ENCODE results near the gene SDHA.

The SDHA gene

DNA sequence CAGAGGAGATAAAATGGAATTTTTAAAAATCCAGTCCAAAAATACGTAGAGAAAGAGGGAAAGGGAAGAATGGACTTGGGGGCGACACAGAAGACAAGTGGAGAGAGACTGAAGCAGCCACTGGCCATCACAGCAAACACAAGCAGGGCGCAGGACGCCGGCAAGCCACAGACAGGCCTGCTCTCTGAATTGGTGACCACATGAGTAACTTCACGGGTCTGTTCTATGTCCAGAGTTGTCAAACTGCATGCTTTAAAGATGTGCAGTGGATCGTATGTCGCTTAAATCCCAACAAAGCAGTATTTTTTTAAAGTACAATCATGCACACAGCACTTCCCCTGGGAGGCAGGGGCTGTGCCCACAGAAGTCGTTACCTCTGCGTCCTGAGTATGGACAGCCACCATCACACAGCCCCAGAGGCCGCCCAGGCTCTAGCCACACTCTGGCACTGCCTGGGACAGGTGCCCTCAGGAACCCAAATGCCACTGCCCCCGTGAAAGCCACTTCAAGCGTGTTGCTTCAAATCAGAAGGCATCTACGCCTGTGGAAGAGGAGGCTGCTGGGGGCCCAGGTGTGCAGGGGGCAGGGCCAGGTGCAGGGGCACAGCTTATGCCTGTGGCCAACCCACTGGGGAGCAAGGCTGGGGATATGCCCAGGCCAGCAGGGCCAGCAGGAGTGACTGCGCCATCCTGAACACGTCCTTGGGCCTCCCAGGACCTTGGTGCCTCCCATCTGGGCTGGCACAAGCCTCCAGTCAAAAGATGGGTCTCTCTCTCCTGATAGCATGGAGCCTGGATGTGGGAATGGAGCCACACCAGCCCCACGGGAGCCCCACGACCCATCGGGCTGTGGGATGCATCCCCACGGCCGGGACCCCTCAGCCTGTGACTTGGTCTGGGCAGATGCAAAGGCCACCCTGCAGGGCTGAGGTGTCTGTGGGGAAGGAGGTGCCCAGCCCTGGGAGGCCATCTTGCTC, 32.7 kb upstream of the SDHA start:
- H3K9me3 ChIP-seq (ENCODE audit: insufficient read depth, low read length): no peaks in the 10 kb centered on the region
- H3K27me3 ChIP-seq (ENCODE audit: low read length): no peaks in the 10 kb centered on the region
- no peak overlapping the region for H3K9ac ChIP-seq (ENCODE audit: low read length)
- no peak overlapping the region for H3K4me2 ChIP-seq (ENCODE audit: low read depth, low read length, poor library complexity, severe bottlenecking)
- H3K36me3 ChIP-seq (ENCODE audit: low read length): no peaks in the 10 kb centered on the region
- no peak overlapping the region for H2AFZ ChIP-seq (ENCODE audit: low read depth, low read length, severe bottlenecking)
- H3F3A ChIP-seq (ENCODE audit: insufficient read depth): no peaks in the 10 kb centered on the region
- no peak overlapping the region for H3K4me3 ChIP-seq (ENCODE audit: insufficient read depth, low read length, poor library complexity, severe bottlenecking)
- H3K9me2 ChIP-seq (replicated peaks; ENCODE audit: insufficient read depth, low read length): no peaks in the 10 kb centered on the region
- H3K79me2 ChIP-seq (ENCODE audit: insufficient read depth, low read length): no peaks in the 10 kb centered on the region
- H3K27ac ChIP-seq (ENCODE audit: low read depth, low read length): no peak overlapping the region
- TF ChIP-seq EZH2phosphoT487 (conservative IDR thresholded peaks at IDR 0.05; ENCODE audit: low read length) (no peak), CTCF (IDR thresholded peaks at IDR 0.05; ENCODE audit: insufficient read depth, low read length, poor library complexity, severe bottlenecking) (no peak)
- no peaks in the 10 kb centered on the region for H4K20me1 ChIP-seq (ENCODE audit: low read depth, low read length)

- no peak overlapping the region for H3K4me3 ChIP-seq (ENCODE audit: insufficient read depth, low read length, poor library complexity, severe bottlenecking)
- H3F3A ChIP-seq (ENCODE audit: insufficient read depth): no peaks in the 10 kb centered on the region
- no peaks in the 10 kb centered on the region for H3K79me2 ChIP-seq (ENCODE audit: insufficient read depth, low read length)
- no peaks in the 10 kb centered on the region for H3K27me3 ChIP-seq (ENCODE audit: low read length)
- no peaks in the 10 kb centered on the region for H3K36me3 ChIP-seq (ENCODE audit: low read length)
- no peak for TF ChIP-seq EZH2phosphoT487 (conservative IDR thresholded peaks at IDR 0.05; ENCODE audit: low read length)
- TF ChIP-seq CTCF (IDR thresholded peaks at IDR 0.05; ENCODE audit: insufficient read depth, low read length, poor library complexity, severe bottlenecking): no peak
- H3K9me2 ChIP-seq (replicated peaks; ENCODE audit: insufficient read depth, low read length): no peaks in the 10 kb centered on the region
- no peak overlapping the region for H2AFZ ChIP-seq (ENCODE audit: low read depth, low read length, severe bottlenecking)
- no peaks in the 10 kb centered on the region for H3K9me3 ChIP-seq (ENCODE audit: insufficient read depth, low read length)
- H4K20me1 ChIP-seq (ENCODE audit: low read depth, low read length): no peaks in the 10 kb centered on the region
- H3K4me2 ChIP-seq (ENCODE audit: low read depth, low read length, poor library complexity, severe bottlenecking): no peak overlapping the region
- H3K9ac ChIP-seq (ENCODE audit: low read length): no peak overlapping the region
- H3K27ac ChIP-seq (ENCODE audit: low read depth, low read length): no peak overlapping the region
Measured at GRCh38 chr5:186091-187041, 31.8 kb upstream of the SDHA start.

DNA sequence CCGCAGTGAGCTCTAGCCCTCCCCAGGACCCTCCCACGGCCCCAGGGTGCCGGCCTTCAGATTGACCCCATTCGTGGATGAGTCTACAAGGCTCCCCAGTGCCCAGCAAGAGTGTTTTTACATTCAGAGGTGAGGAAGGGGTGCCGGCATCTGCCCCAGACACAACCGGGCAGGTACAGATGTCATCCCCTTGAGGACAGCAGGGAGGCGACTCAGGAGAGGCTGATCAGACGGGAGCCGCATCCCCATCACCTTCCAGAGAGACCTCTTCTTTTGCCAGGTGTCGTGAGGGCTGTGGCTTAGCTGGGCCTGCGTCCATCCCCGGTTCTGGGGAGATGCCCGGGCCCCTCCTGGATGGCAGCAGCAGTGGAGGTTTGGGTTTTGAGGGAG, 31.1 kb upstream of the SDHA start:
- no peak overlapping the region for H2AFZ ChIP-seq (ENCODE audit: low read depth, low read length, severe bottlenecking)
- no peak overlapping the region for H3K4me3 ChIP-seq (ENCODE audit: insufficient read depth, low read length, poor library complexity, severe bottlenecking)
- no peak overlapping the region for H3K4me2 ChIP-seq (ENCODE audit: low read depth, low read length, poor library complexity, severe bottlenecking)
- H3K36me3 ChIP-seq (ENCODE audit: low read length): no peaks in the 10 kb centered on the region
- no peaks in the 10 kb centered on the region for H3K27me3 ChIP-seq (ENCODE audit: low read length)
- no peaks in the 10 kb centered on the region for H4K20me1 ChIP-seq (ENCODE audit: low read depth, low read length)
- H3F3A ChIP-seq (ENCODE audit: insufficient read depth): no peaks in the 10 kb centered on the region
- H3K9me2 ChIP-seq (replicated peaks; ENCODE audit: insufficient read depth, low read length): no peaks in the 10 kb centered on the region
- H3K9ac ChIP-seq (ENCODE audit: low read length): no peak overlapping the region
- H3K79me2 ChIP-seq (ENCODE audit: insufficient read depth, low read length): no peaks in the 10 kb centered on the region
- no peaks in the 10 kb centered on the region for H3K9me3 ChIP-seq (ENCODE audit: insufficient read depth, low read length)
- H3K27ac ChIP-seq (ENCODE audit: low read depth, low read length): no peak overlapping the region
- no peak for TF ChIP-seq EZH2phosphoT487 (conservative IDR thresholded peaks at IDR 0.05; ENCODE audit: low read length)
- no peak for TF ChIP-seq CTCF (IDR thresholded peaks at IDR 0.05; ENCODE audit: insufficient read depth, low read length, poor library complexity, severe bottlenecking)

All from SU-DHL-6 (cell line).